Spleen (tissue), 11 donors: ENCODE results near the gene SVOP. TPM values are rescaled to one million over a fixed set of nuclear protein-coding genes. Genes with fewer than 3 reads are reported as not detected.

ENCODE experiments used
- DNase-seq: peaks from one replicate; pipeline ENCODE4 v3.0.0-alpha.2; 2020
- H3K27ac ChIP-seq, 8 donors: fragments of 200-600 bp; sonication (generic) in 7 of 8; 1 replicate in 4 of 8; 2 replicates in 4 of 8; pipeline versions ENCODE4 v1.5.0 to v1.8.0; 2016 to 2021; ENCODE audit warnings: inconsistent platforms in 4 of 8, mild to moderate bottlenecking in 4 of 8, moderate library complexity in 1 of 8
- H3K27me3 ChIP-seq, 7 donors: fragments of 200-600 bp; sonication (generic) in 6 of 7; replicated peaks in 1 of 7; 1 replicate in 4 of 7; 2 replicates in 3 of 7; pipeline versions ENCODE4 v1.5.0 to v1.8.0; 2016 to 2021; ENCODE audit warnings: inconsistent platforms in 3 of 7, mild to moderate bottlenecking in 1 of 7
- H3K36me3 ChIP-seq, 6 donors: fragments of 200-600 bp; sonication (generic) in 5 of 6; 1 replicate in 4 of 6; 2 replicates in 2 of 6; pipeline versions ENCODE4 v1.5.0 to v1.8.0; 2016 to 2021; ENCODE audit warnings: inconsistent platforms in 2 of 6
- H3K4me1 ChIP-seq, 6 donors: fragments of 200-600 bp; sonication (generic) in 5 of 6; 1 replicate in 3 of 6; 2 replicates in 3 of 6; pipeline versions ENCODE4 v1.5.0 to v1.8.0; 2016 to 2021; ENCODE audit warnings: inconsistent platforms in 3 of 6
- H3K4me3 ChIP-seq, 8 donors: fragments of 200-600 bp; sonication (generic) in 7 of 8; 1 replicate in 4 of 8; 2 replicates in 4 of 8; pipeline versions ENCODE4 v1.5.0 to v1.8.0; 2016 to 2021; ENCODE audit warnings: inconsistent platforms in 4 of 8, mild to moderate bottlenecking in 4 of 8, moderate library complexity in 2 of 8
- H3K9me3 ChIP-seq, 8 donors: fragments of 200-600 bp; sonication (generic) in 7 of 8; 1 replicate in 4 of 8; 2 replicates in 4 of 8; pipeline versions ENCODE4 v1.5.0 to v1.8.0; 2016 to 2021; ENCODE audit warnings: inconsistent platforms in 4 of 8
- CTCF ChIP-seq, 11 experiments: fragments of 200-600 bp in 7 of 11; fragments of 450-650 bp in 4 of 11; sonication (generic) in 4 of 11; IDR thresholded peaks in 8 of 11; conservative IDR thresholded peaks in 3 of 11; 1 replicate in 7 of 11; 2 replicates in 4 of 11; pipeline versions ENCODE4 v1.4.0 to v1.8.0; 2016 to 2021; ENCODE audit warnings: antibody characterized with exemption in 11 of 11, inconsistent platforms in 4 of 11, mild to moderate bottlenecking in 1 of 11
- POLR2A ChIP-seq, 3 donors: fragments of 450-650 bp; IDR thresholded peaks; one replicate each; pipeline ENCODE4 v1.5.1; 2017; ENCODE audit warnings: antibody characterized with exemption in 3 of 3, mild to moderate bottlenecking in 1 of 3
- POLR2AphosphoS5 ChIP-seq, 3 donors: sonication (generic); formaldehyde crosslinking; IDR thresholded peaks; one replicate each; pipeline ENCODE4 v1.5.1; 2017; ENCODE audit warnings: antibody characterized with exemption in 3 of 3
- WGBS, 5 donors: extraction: QIAGEN DNeasy Blood & Tissue Kit in 3 of 5; methylation state at CpG; one replicate each; pipeline versions ENCODE4 v1.1.5 to v1.1.7; 2013 to 2018; 5-methylcytosine and 5-hydroxymethylcytosine counted together
- intact Hi-C: fragments of 100-400 bp; cut with DNase I; formaldehyde crosslinking; loops from one replicate; pipeline ENCODE4 v1.15.0; 2023; ENCODE audit warnings: low total_unique reads
- polyA plus RNA-seq, 3 donors: library from polyadenylated mRNA; stranded (reverse); fragments of 200-250 nt; gene quantifications; one replicate each; pipeline ENCODE4 v1.2.1, GENCODE V29; 2013
- total RNA-seq, 7 donors: library from RNA; depleted of rRNA in 3 of 7; stranded (reverse); fragments of >200 nt in 3 of 7; fragmentation: NEBNext Ultra II Directional in 4 of 7; extraction: Animal tissue kit (Norgen Biotek cat#: 25700) in 4 of 7; gene quantifications; one replicate each; pipeline versions ENCODE4 v1.1.0 to v1.2.1, GENCODE V29; 2016 to 2021
- donor health status: healthy with polysubstance abuse.
- donor health status: DM: no; HTN: no; CAD: no; lungs with moderate emphysema.
- donor health status: DM: no; HTN: no; CAD: no.
- donor health status: Bipolar disorder and iron deficiency.
- donor health status: healthy.
- donor health status: DM: no; HTN: no; CAD: no.
- donor health status: DM: yes; HTN: yes; CAD: no.

SVOP gene
- total and polyA plus RNA-seq, 10 donors = not detected

DNA sequence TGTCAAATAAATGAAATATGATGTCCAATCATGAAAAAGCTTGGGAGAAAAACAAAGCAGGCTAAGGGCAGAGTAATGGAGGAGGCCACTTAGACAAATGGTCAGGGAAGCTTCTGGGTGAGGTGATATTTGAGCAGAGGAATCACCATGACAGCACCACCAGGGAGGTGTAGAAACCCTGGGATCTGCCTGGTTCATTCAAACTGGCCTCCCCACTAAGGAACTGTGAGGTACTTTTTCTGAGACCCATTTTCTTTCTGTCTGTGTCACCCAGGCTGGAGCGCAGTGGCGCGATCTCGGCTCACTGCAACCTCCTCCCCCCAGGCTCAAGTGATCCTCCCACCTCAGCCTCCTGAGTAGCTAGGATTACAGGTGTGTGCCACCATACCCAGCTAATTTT lies 155.7 kb downstream of the SVOP start:
- H3K4me3 ChIP-seq = no peak overlapping the region
- intact Hi-C loops = no loop called here
- 80 to 99% (median 97%) methylated on average over 4 of the region's 4 CpGs for WGBS, 5 donors
- no peaks in the 10 kb centered on the region for H3K27me3 ChIP-seq
- no peak overlapping the region for H3K27ac ChIP-seq
- peaks cover 4 to 30% (median 22%) of the 10 kb centered on the region in 6 donors for H3K4me1 ChIP-seq
- peaks cover 0 to 4% (median 0%) of the 10 kb centered on the region in 8 donors for H3K9me3 ChIP-seq
- TF ChIP-seq POLR2A (IDR thresholded peaks at IDR 0.05) = no peak
- no peak for TF ChIP-seq POLR2AphosphoS5 (IDR thresholded peaks at IDR 0.05)
- TF ChIP-seq CTCF (IDR thresholded peaks at IDR 0.05 in 8 of 11, conservative IDR thresholded peaks at IDR 0.05 in 3 of 11) = no peak
- H3K36me3 ChIP-seq = no peaks in the 10 kb centered on the region
- peak; percentile 37 for DNase-seq

- DNase-seq = peak; percentile 9
- Histone ChIP-seq H3K36me3 (no peaks in the 10 kb centered on the region), H3K27me3 (no peaks in the 10 kb centered on the region), H3K27ac (peak overlapping the region in 4 of 8 donors; percentile 25 to 81 (median 72)), H3K9me3 (no peaks in the 10 kb centered on the region), H3K4me3 (no peak overlapping the region), H3K4me1 (peaks cover 12 to 53% (median 40%) of the 10 kb centered on the region in 6 donors)
- intact Hi-C loops = no loop called here
- WGBS, 5 donors = 92 to 100% (median 94%) methylated on average over 3 of the region's 3 CpGs
- no peak for TF ChIP-seq POLR2AphosphoS5 (IDR thresholded peaks at IDR 0.05)
- TF ChIP-seq CTCF (IDR thresholded peaks at IDR 0.05 in 8 of 11, conservative IDR thresholded peaks at IDR 0.05 in 3 of 11) = no peak
- TF ChIP-seq POLR2A (IDR thresholded peaks at IDR 0.05) = no peak
These were observed 158.3 kb downstream of the SVOP start for GRCh38 chr12:108862588-108862959.

- Histone ChIP-seq H3K27ac (peak overlapping the region in 6 of 8 donors; percentile 25 to 81 (median 52)), H3K27me3 (no peaks in the 10 kb centered on the region), H3K4me3 (no peak overlapping the region), H3K36me3 (no peaks in the 10 kb centered on the region), H3K9me3 (no peaks in the 10 kb centered on the region), H3K4me1 (peaks cover 12 to 53% (median 40%) of the 10 kb centered on the region in 6 donors)
- intact Hi-C loops = no loop called here
- TF ChIP-seq POLR2AphosphoS5 (IDR thresholded peaks at IDR 0.05) (peak in 1 of 3 donors; percentile 31), CTCF (IDR thresholded peaks at IDR 0.05 in 8 of 11, conservative IDR thresholded peaks at IDR 0.05 in 3 of 11) (no peak), POLR2A (IDR thresholded peaks at IDR 0.05) (no peak)
- DNase-seq = peak; percentile 79
- 41 to 69% (median 45%) methylated on average over 6 of the region's 6 CpGs for WGBS, 5 donors
These were observed 158.8 kb downstream of the SVOP start for GRCh38 chr12:108861878-108862587.

- intact Hi-C loops = no loop called here
- Histone ChIP-seq H3K4me3 (no peak overlapping the region), H3K27ac (peak overlapping the region in 2 of 8 donors; percentile 75 to 81), H3K4me1 (peaks cover 23 to 68% (median 55%) of the 10 kb centered on the region in 6 donors), H3K27me3 (no peaks in the 10 kb centered on the region), H3K36me3 (no peaks in the 10 kb centered on the region), H3K9me3 (no peaks in the 10 kb centered on the region)
- TF ChIP-seq CTCF (IDR thresholded peaks at IDR 0.05 in 8 of 11, conservative IDR thresholded peaks at IDR 0.05 in 3 of 11) (no peak), POLR2A (IDR thresholded peaks at IDR 0.05) (no peak), POLR2AphosphoS5 (IDR thresholded peaks at IDR 0.05) (no peak)
- peak; percentile 22 for DNase-seq
- WGBS, 5 donors = 54 to 72% (median 65%) methylated on average over 6 of the region's 6 CpGs
These were observed 160.4 kb downstream of the SVOP start for GRCh38 chr12:108860443-108860842.
